NOMO-1 treated with dmso at 0.1 percent for 144 hours (cell line): ENCODE data around the gene ADGRA3.
"Not testable (repeated sequence)": the region's sequence is repeated elsewhere in the genome, so short reads cannot be mapped to it uniquely, and the experiment has no call there.

Experiments used
- DNase-seq: peaks from one replicate; lab custom pipeline; 2025; ENCODE audit not compliant: unreplicated experiment; lab: John Stamatoyannopoulos, UW

ADGRA3 gene

DNA sequence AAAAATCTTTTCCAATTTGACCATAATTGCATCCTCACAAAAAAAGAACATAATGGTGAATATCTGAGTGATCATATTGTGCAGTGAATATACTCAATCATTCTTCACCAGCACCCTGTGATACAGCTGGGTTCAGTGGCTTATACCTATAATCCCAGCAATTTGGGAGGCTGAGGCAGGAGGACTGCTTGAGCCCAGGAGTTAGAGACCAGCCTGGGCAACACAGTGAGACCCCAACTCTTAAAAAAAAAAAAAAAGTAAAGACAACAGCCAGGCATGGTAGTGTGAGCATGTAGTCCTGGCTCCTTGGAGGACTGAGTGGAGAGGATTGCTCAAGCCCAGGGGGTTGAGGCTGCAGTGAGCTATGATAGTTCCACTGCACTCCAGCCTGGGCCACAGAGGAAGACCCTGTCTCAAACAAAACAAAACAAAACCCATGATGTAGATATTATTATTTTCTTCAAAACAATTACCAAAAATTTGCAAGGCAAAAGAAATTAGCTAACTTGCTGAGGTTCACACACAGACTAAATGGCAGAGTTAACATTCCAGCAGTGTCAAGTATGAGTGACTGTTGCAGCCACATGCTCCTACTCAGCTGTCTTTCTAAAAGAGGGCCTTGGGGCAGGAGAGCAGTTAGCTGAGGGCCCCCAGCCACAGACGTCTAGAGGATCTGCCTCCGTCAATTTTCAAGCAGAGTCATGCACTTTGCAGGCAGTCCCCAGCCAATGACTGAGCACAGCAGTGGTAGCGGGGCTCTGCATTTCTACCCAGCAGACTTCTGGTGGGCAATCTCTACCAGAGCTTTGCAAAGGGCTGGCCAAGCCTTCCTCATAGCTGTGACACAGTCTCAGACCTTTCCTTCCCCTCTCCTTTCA, 33.4 kb downstream of the ADGRA3 start:
- DNase-seq: no peak

DNA sequence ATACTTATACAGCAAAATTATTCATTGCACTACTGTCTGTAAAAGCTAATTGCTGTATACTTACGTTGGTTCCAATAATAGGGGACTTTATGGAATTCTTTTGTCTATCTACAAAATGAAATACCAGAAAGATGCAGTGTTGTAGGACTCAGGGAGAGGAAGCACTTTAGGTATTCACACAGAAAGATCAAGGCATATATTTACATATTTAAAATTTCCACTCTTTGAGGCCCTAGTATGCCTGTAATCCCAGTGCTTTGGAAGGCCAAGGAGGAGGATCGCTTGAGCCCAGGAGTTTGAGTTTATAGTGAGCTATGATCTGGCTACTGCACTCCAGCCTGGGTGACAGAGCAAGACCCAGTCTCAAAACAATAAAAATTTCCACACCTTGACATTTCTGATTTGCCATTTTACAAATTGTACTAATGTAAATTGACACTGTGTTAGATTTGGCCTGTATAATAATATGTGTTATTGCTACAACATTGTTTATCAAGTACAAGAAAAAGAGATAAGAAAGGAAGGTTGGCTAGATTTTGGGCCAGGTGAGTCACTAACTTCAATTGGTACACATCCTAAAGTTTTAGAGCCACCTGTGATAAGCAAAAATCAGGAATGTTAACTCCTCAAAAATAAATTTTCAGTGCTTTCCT, 35.1 kb downstream of the ADGRA3 start:
- DNase-seq: no peak

DNA sequence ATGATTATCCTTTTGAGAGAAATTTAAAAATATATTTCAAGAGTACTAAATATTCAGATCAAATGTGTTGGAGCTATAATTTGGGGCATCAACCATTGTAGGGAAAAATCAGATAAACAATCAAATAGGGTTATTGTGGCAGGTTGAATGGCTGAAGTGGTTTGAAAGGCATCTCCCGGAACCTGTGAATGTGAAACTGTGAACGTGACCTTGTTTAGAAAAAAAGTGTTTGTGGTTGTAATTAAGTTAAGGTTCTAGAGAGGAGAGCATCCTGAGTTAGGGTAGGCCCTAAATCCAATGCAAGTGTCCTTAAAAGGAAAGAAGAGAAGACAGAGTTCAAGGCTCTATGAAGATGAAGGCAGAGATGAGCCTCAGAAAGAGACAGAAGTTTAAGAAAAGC, 37.4 kb downstream of the ADGRA3 start:
- no peak for DNase-seq

DNA sequence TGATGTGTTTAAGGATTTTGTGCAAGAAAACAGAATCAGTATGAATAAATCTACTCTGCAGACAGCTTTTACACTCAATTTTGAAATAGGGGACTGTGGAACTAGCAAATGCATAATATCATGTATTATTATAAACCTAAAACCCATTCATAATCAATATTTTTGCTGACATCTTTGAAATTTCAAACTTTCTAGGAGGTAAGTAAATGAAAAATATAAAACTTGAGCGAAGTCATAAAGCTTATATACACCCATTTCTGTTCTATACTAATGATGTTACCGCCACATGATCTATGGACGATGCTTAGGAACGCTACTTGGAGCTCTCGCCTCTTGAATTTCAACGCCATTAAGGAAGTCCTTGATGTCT, 38.1 kb downstream of the ADGRA3 start:
- DNase-seq: no peak

DNA sequence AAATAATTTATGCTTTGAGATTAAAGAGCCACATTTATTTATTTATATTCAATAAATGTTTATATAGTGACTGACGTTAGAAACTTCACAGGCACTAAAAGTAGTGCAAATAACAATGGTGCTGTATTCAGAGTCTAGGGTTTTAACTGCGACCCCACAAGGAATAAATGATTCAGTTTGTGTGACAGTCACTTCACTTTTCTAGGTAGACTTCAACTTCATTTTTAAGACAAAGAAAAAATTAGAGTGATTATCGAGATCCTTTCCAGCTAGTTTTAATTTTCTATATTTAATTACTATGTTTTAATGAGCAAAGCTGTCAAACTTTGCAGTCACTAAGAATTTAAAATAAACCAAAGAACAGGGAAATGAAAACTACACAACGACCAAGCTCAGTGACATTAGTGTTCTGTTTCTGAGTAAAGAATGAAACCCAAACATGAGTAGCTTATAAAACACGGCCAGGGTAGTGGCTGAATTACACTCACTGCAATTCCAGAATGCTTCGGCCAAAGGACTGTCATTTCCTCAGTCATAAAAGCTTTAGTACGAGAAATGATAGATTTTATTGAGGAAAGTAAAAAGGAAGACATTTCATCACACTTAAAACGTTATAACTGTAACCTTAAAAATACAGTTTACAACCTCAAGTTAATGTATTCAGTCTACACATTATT, 38.6 kb downstream of the ADGRA3 start:
- no peak for DNase-seq

DNA sequence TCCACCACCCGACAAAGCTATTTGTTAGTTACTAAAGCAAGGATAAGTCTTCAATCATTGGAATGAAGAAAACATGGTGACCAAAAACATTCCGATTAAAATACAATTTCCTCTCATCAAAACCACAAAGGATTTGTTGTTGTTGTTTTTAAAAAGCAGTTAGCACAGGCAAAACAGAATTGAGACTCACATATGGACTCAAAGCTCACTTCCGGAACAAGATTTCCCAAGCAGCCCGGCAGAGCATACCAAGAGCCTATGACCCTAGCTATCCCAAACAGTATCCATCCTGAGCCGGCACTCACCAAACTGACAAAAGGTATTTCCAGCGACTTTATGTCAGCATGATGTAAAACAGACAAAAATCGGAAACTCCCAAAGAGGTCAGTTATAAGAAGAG, 39.9 kb downstream of the ADGRA3 start:
- no peak for DNase-seq

DNA sequence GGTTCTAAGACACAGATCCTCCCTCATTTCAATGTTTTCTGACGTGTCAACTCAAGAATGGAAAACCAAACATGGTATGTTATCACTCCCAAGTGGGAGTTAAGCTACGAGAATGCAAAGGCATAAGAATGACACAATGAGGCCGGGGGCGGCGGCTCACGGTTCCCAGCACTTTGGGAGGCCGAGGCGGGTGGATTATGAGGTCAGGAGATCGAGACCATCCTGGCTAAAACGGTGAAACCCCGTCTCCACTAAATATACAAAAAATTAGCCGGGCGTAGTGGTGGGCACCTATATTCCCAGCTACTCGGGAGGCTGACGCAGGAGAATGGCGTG, 40.6 kb downstream of the ADGRA3 start:
- DNase-seq: not testable (repeated sequence)

DNA sequence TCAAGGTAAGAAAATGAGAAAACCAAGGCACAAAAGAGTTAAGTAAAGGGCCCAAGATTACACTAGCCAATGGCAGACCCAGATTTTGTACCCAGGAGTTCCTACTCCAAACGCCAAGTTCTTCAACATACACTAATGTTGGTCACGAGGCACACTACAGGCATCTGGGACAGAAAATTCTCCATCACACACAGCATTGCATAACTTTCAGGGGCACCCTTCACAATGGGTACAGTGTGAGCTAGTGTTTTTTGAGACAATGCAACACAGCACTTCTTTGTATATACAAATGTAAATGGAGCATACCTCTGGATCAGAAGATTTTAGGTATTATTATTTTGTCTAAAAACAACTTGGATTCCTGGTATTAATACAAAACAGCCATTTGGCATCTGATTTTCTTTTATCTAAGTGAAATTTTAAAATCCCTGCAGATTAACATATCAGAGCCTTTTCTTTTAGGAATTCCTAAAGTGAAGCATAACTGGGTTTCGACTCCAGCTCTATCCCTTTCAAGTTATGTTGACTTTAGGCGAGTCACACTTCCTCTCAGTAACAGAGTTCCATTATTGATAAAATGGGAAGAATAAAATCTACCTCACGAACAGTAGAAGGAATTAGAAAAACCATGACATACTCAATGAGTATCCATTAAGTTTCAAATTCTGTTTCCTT, 41.1 kb downstream of the ADGRA3 start:
- DNase-seq: no peak

DNA sequence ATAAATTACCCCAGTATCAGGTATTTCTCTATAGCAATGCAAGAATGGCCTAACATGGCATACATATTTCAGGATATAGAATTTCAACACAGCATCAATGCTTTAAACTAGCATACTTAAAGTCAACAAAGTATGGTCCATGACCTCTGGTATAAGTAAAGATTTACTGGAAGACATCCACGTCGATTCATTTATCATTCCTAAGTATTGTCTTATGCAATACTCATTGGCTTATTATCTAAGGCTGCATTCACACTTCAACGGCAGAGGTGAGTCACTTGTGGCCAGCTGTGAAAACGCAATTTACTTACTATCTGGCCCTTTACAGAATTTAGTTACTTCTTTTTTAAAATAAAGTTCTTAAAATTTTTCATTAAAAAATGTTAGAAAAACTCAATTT, 42.6 kb downstream of the ADGRA3 start:
- DNase-seq: no peak

DNA sequence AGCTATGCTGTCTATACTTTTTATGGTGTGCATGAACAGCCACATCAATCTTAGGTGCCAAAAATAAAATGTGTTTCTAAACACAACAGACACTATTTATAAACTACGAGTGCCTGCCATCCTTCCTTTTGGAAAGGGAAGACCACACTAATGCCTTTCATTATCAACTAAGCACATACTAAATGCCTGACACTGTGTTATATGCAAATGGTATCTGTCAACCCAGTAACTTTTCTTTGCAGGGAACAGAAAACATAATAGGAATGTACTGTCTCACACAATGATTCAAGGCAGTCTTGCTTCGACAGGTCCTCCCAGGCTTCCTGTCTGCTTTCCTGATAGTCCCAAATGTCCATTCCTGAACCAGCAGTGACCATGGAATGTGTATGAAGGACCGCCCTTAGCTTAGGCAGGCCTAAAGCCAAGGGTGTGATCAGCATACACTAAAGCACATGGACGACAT, 43.8 kb downstream of the ADGRA3 start:
- no peak for DNase-seq

DNA sequence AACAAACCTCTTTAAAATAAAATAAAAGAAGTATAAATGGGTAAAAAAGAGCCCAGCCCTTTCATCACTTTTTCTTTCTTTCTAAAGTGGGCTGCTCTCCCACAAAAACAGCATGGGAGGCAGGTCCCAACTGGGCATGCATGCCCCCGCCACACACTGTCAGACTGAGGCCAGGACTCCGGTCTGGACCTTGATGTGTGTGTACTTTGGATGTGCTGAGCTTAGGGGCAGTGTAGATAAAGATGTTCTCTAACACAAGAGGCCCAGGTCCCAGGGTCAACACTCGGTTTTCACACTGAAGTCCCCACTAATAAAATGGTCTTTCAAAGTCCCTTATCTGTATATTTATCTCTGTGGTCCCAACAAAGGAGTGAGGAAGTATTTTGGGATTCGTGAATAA, 44.4 kb downstream of the ADGRA3 start:
- no peak for DNase-seq

DNA sequence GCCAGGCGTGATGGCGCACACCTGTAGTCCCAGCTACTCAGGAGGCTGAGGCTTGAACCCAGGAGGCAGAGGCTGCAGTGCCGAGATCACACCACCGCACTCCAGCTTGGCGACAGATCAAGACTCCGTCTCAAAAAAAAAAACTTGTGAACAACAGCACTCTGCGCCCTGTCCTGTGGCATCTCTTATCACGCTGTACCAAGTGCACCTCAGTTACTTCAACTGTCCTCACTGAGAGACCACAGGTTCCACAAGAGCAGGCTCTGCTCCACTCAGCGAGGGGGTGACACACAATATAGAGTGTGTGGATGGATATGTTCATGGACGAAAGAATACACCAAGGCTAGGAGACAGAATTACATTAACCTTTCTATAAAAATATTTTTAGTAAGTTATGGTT, 49.3 kb downstream of the ADGRA3 start:
- DNase-seq: no peak

DNA sequence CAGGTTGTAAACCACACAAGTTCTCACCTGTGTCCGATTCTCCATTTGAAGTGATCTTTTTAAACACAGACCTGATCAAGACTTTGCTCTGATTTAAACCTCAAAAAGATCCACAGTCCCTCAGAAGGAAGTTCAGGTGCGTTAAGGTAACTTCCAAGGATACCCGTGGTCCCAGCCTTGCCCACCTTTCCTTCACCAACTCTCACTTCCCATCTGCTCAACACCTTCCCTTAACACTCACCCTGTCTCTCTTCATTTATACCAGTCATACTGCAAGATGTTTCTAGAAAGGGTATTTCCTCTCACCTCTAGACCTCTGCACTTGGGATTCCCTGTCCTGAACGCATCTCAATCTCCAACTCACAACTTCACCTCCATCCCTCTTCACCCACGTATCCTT, 49.9 kb downstream of the ADGRA3 start:
- no peak for DNase-seq

DNA sequence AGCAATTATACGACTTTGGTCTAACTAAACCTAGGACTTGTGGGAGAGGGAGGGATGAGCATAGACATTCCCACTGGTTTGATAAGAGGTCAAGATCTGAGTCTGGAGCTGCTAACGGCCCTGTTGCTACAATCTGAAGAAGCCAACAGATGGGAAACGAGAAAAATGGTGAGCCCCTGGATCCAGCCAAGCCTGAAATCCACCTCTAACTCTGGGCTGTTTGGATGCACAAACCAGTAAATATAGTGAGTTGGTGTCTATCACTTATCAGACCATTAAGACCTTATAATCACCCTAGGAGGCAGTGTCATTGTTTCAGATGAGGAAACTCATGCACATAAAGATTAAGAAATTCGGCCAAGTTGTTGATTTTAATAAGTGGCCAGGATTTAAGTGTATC, 50.5 kb downstream of the ADGRA3 start:
- DNase-seq: no peak

DNA sequence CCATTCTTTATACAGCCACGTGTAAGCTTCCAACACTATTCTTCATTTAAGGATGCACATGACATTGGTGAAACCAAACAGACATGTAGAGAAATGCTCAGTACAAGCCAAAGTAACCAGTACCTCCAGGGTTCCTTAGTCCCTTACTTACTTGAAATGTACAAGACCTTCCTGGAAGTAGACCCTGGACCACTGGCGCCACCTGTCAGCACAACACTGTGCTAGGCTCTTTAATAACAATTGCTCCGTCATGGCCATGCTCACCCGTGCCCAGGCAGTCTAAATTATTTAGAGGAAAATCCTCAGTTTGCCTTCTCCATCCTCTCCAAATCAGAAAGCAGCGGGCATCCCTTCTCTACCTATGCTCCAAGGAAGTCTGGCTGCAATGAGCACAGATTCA, 52.7 kb downstream of the ADGRA3 start:
- DNase-seq: no peak

DNA sequence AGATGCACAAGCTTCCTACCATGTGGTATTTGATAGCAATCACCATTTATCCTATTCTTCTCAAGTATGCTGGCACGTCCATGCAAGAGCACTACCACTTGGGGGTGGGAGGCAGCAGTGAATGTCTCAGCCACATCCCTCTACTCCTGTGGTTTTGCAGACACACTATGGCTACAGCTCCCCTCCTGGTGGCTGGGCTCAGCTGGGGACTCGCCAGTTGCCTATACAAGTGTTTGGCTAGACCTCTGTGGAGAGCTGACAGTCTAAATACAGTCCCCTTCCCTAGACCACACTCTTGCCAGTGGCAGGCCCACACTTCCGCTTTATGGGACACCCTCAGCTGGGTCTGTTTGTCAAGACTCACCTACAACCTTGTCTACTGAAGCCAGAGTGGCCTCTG, 53.2 kb downstream of the ADGRA3 start:
- no peak for DNase-seq

DNA sequence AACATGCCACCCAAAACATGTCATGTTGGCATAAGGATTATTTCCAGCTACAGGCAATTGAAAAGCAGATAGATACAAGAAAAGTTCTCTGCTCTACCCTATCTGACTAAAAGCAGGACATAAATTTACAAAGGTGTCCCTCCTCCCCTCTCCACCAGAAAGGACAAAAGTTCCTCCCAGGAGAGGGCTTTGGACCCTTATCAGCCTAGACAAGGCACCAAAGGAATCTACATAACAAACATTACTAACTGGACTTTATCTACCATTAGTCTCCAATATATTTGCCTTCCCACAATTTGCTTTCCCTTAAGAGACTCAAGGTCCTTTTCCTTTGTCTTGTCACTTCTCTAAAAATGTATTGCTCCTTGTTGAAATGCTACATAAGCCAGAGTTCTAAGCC, 55.6 kb downstream of the ADGRA3 start:
- no peak for DNase-seq

DNA sequence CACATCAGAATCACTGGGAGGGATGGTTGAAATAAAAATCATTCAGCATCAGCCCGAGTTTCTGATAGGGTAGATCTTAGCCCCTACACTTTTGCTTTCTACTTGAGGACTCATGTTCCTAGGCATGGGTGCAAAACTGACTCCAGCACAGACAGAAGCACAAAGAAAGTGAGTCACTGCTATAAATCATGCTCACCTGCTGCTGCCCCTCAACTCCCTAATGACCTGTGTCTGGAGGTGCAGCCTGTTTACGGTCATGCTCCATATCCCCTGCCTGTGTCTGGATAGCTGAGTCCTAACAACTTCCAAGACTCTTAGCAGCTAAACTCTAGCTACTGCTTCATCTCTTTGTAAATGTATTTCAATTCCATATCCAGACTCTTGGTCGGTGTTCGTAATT, 57.8 kb downstream of the ADGRA3 start:
- no peak for DNase-seq

DNA sequence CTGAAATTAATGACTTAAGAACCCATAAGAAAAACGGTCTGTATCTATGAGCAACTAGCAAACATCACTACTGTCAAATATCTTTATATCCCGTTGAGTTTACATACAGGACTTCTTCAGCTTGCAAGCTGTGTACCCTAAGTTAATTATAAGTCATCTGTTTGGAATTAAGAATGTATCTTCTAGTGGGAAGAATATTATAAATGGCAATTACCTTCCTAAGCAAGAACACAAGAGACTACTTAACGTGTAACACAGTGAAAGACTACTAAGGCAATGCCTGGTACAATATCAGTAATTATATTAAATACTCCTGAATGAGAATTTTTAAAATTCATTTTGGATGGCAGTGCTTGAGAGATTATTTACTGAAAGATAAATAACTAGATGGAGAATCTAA, 58.5 kb downstream of the ADGRA3 start:
- DNase-seq: no peak

DNA sequence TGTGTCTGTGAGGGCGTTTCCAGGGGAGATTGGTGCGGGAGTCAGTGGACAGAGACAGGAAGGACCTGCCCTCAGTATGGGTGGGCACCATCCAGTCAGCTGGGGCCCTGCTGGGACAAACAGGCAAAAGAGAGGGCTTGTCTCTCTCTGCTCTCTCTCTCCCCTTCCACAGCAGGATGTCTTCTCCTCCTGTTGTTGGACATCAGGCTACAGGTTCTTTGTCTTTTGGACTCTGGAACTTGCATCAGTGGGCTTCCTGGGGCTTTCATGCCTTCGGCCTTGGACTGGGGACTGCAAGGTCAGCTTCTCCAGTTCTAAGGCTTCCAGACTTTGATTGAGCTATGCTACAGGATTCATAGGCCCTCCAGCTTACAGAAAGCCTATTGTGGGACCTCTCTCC, 59.6 kb downstream of the ADGRA3 start:
- DNase-seq: no peak

DNA sequence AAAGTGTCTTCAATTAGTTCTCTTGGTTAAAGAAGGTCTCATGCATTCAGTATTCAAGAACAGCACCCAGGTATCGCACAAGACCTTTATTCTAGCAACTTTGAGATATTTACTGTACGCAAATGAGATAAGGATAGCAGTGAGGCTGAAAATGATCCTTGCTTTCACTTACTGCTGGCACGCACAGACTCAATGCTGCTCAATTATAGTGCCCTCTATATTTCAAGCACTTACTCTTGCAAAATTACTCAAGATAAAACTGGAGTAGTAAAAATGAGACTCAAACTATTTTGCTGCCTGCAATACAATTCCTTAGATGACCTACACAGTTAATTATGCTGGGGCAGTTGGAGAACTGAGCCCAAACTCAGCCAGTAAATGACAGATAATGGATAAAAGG, 60.9 kb downstream of the ADGRA3 start:
- DNase-seq: no peak
